Stimulated activated CD4-positive, alpha-beta T cell treated with anti-CD3 and anti-CD28 coated beads, Interleukin-12 subunit alpha, Interleukin-12 subunit beta, amount 100 ng/mL, for 4 hours (primary cell): ENCODE data around the gene MSGN1.
"Not testable (repeated sequence)": the region's sequence is repeated elsewhere in the genome, so short reads cannot be mapped to it uniquely, and the experiment has no call there.

Experiments
- DNase-seq: peaks from one replicate; pipeline ENCODE4 v3.0.0-alpha.2; 2020

Gene MSGN1

DNA sequence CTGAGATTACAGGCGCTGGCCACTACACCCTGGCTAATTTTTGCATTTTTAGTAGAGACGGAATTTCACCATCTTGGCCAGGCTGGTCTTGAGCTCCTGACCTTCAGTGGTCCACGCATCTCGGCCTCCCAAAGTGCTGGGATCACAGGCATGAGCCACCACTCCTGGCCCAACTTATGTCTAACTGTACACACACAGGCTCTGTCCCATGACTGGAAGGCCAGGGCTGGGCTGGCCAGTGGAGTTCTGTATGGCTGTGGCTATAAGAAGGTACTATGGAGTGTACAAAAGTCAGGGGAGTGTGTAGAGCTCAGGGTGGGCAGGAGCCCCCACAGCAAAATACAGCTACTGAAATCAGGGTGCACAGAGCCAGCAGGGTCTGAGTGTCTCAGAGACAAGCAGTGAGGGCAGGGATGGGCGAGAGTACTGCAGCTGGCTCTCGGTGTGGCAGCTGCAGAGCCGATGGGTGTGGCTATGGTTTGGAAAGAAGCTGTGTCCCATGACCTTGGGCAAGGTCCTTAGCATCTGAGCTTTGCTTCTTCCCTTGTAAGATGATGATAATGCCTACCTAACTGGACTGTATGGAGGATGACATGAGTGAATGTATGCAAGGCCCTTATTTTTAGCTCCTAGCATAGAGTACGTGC is 10.4 kb upstream of the MSGN1 start:
- no peak for DNase-seq

DNA sequence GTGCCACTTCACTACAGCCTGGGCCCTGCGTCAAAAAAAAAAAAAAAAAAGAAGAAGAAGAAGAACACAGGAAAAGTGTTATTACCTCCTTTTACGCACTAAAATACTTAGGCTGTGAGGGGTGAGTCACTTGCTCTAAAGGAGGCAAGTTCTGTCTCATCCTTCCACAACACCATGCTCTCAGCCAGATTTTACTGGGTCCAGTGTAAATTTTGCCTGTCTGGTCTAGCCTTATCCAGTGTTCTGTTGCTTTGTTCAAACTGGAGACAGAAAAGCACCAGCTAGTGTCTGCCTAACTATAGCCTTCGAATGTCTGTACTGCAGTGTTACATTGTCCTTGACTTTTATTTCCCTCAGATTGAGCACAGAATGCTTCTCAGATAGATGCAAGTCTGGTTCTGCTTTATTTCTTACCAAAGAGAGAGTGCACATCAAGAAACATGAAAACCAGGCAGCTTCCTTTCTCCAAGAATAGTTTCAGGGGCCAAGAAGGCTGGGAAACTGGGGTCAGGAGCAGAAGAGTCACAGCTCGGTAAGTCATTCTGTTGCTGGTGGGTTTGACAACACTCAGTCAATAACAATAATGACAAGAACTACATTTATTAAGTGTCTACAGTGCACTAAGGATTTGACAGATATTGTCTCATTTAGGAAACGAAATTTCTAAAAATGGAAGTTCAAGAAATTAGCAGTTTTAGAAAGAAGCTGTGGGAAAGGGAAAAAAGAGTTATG is 3.1 kb upstream of the MSGN1 start:
- no peak for DNase-seq

- DNase-seq: no peak
Measured at GRCh38 chr2:17813742-17814473, 2.4 kb upstream of the MSGN1 start.

- no peak for DNase-seq
Measured at GRCh38 chr2:17814601-17815000, 1.7 kb upstream of the MSGN1 start.

DNA sequence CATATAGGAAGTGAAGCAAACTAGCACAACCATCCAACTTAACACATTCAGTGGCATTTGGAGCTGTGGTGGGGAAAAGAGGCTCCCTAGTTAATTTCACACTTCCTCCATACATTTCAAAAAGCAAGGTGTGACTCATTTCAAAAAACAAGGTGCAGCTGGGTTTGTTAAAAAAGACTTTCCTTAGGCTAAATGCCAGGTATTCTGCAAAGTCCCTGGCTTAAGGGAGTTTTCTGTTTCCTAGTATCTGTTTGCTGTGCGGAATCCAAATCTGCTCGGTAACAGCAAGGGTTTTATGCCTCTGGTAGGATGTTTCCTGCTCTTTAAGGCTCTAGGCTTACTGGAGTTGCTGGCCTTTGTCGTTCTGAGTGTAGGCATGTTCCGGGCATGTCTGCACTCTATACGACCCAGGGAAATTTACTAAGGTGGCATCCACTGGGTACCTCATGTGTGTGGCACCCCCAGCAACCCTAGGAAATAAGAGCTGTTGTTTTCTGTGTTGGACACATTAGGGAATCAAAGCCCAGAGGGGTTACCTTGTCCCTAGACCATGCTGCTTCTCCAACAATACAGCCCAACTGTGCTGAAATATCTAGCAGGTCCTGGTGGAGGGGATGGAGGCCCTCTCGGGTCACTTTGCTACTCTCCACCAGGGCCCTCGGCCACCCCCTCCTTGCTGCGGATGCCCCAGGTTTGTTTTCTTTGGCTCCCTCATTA is 634 bp upstream of the MSGN1 start:
- no peak for DNase-seq

DNA sequence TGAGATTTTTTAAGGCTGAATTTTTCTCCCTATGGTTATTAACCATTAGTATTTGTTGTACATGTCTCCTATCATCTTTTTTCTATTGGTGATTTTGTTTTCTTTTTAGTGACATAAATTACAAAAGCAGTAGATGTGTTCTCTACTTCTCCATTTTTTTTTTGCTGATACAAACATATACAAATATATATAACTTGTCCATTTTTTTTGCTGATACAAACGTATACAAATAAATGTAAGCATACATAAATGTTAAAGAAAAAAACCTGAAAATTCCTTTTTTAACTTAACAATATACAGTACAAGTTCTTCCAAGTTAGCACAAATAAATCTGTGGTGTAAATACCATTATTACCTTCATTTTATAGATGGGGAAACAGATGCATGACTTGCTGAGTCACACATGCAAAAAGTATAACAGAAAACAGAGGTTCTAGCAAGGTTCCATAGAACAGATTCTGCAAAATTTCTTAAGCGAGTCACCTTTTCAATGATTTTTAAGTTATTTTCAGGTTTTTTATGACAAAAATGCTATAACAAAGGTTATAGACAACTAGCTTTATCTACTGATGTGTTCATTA is 2.1 kb downstream of the MSGN1 start:
- DNase-seq: no peak

GRCh38 chr2:17821080-17821479 is 4.8 kb downstream of the MSGN1 start:
- no peak for DNase-seq

DNA sequence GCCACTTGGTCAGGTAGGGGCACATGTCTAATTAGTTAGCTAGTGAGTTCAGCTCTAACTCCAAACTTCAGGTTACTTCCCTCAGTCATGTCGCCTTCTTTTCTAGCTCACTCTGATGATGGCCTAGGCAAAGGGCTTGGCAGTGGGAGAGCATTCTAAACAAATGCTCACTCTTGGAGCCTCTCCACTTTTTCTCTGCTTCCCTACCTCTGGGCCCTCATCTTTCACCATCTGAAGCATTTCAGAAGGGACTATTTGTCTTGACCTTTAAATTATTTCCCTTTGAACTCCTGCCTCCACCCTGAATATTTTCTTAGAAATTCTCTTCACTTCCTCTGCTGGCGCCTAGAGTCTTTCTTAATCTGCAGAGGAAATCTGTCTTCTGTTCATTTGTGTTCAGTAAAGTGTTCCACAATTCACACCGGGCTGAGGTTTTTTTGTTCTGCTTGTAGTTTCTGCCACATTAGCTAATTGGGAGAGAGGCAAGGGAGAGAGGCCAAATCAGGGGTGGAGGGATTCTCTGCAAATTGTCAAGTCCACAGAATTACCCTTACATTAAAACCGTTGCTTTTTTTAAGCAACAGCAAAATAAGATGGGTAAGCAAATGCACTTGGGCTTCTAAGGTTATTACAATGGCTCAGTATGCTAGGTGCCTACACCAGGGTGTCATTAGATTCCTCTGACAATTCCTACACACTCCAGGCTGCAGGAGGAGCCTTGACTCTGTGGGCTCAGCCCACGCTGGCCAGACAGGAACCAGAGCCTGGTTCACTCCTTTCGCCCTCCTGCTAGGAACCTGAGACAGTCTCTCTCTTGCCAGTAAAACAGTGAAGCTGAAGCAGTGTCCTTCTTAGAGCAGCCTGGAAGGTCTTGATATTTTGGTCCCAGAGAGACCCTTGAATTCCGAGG is 5.5 kb downstream of the MSGN1 start:
- no peak for DNase-seq

- DNase-seq: no peak
Measured at GRCh38 chr2:17822445-17823117, 6.3 kb downstream of the MSGN1 start.

- not testable (repeated sequence) for DNase-seq
Measured at GRCh38 chr2:17823646-17824045, 7.4 kb downstream of the MSGN1 start.

GRCh38 chr2:17827316-17827715 is 11.1 kb downstream of the MSGN1 start:
- DNase-seq: no peak

- no peak for DNase-seq
Measured at GRCh38 chr2:17827785-17828184, 11.5 kb downstream of the MSGN1 start.

DNA sequence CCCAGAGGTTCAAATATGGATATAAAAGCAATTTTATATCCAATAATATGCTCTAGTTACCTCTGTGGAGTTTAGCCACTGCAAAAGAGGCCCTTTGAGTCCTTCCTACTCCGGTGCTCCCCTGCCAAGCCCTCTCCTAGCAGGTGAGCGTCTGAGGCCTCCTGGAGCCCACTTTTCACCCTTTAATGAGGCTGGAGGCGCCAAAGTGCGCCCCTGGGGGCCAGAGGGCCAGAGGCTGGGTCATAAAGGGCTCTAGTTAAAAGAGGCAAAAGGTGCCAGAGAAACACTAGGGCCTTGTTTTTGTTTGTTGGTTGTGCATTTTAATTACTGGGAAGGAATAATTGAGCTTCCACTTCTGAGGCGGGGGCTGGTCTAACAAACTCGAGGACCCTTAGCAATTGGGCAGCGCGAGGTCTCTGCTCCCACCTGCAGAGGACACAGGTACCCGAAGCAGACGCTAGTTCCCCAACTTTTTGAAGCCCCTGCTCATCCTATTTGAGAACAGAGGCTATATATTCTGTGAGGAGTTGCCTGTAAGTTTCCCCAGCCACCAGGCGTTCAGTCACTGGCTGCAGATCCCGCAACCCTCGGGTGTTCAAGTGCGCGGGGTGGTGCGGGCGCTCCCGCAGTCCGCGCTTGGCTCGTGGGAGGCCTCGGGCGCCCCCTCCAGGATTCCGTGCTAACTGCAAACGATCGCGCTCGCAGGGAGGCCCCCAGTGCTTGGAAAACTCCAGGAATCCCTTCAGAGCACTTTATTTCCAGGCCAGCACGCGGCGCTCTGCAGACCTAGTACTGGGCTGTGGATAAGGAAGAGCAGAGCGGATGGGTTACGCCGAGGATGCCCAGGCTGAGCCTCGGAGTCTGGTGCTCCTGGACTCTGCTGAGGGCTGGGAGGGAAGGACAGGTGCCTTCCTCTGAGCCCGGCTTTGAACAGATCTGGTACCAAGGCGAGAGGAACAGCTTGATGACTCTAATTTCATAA is 14.1 kb downstream of the MSGN1 start:
- peak; percentile 25 for DNase-seq

GRCh38 chr2:17835516-17835915 is 19.3 kb downstream of the MSGN1 start:
- DNase-seq: no peak

DNA sequence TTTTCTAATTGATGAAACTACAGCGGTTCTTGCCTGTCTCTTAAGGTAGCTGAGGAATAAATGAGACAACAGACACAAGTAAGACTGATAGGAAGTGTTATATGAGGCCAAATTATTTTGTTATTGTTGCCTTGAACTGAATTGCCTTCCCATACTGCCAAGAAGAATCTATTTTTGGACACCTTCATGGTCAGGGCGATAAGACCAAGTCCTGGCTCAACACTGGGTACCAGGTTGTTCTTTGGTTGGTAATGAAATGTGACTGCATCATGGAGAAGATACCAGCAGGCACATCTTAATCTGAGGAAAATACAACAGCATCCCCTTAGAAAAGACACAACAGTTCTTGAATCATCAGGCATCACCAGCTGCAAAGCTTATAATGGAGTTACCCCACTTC is 23.7 kb downstream of the MSGN1 start:
- DNase-seq: no peak

DNA sequence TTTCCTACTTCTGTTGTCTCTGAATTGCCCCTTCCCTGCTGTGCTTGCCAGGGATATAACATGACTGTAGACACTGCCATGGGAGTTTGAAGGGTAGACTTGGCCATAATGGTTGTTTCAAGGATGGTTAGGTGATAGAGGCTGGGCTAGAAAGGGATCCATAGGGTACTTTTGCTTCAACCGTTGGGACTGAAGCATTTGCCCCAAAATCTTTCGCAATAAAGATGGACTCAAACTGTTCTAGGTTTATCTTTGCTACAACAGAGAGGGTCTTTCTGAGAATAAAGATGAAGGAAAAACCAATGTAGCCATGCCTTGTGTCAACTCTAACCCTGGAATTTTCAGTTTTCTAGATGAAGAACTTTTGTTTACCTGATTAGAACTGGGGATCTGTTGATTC is 27.2 kb downstream of the MSGN1 start:
- no peak for DNase-seq

DNA sequence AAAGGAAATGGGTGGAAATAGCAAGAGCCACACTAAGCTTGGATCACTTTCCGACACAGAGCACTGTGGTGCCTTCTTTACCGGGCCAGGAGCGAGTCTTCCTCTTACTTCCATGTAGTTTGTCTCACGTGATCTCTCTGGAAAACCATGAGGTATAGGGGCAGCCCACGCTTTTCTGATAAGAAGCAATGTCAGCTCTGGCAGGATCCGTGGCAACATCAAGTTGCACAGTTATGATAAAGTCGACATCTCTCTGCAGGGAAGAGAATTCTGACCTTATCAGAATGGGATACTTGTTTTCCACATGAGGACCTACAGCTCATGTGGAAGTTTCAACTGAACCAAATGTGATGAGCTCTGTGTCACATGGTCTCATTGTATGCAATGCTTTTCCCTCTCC is 29.5 kb downstream of the MSGN1 start:
- no peak for DNase-seq

- no peak for DNase-seq
Measured at GRCh38 chr2:17846676-17847075, 30.4 kb downstream of the MSGN1 start.

DNA sequence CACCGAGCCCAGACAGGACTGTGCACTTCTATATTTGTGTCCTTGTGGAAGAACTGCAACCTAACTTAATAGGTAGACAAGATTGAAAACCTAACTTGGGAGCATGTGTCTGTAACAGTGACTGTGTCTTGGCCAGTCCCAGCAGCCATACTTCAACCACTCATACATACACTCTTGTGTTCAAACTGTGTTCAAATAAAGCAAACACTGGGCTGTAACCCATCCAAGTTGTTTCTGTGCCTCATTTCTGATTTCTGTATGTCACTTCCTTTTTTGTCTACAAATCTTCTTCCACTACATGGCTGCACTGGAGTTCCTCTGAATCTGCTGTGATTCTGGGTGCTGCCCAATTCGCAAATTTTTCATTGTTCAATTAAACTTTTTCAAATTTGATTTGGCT is 31.0 kb downstream of the MSGN1 start:
- DNase-seq: no peak

- no peak for DNase-seq
Measured at GRCh38 chr2:17849275-17849674, 33.0 kb downstream of the MSGN1 start.
